Parathyroid adenoma (tissue), 2 donors: ENCODE results near the gene DEF6.

Experiments used
- H2AFZ ChIP-seq: fragments of 300-600 bp; sonication (generic); one replicate; pipeline ENCODE4 v1.7.0; 2017; ENCODE audit warnings: antibody characterized with exemption, mild to moderate bottlenecking
- H3K27ac ChIP-seq: fragments of 300-600 bp; sonication (generic); one replicate; pipeline ENCODE4 v1.7.0; 2017
- H3K27me3 ChIP-seq: fragments of 300-600 bp; sonication (generic); one replicate; pipeline ENCODE4 v1.7.0; 2017; ENCODE audit warnings: low read length; ENCODE audit not compliant: control insufficient read depth, insufficient read depth
- H3K36me3 ChIP-seq: fragments of 300-600 bp; sonication (generic); one replicate; pipeline ENCODE4 v1.7.0; 2017; ENCODE audit warnings: low read length; ENCODE audit not compliant: control insufficient read depth, insufficient read depth
- H3K4me1 ChIP-seq: fragments of 300-600 bp; sonication (generic); one replicate; pipeline ENCODE4 v1.7.0; 2017; ENCODE audit warnings: control low read depth
- H3K4me2 ChIP-seq: fragments of 300-600 bp; sonication (generic); one replicate; pipeline ENCODE4 v1.7.0; 2017; ENCODE audit warnings: low read length
- H3K4me3 ChIP-seq: fragments of 300-600 bp; sonication (generic); one replicate; pipeline ENCODE4 v1.7.0; 2017; ENCODE audit warnings: low read depth, low read length
- H3K79me2 ChIP-seq: fragments of 300-600 bp; sonication (generic); one replicate; pipeline ENCODE4 v1.7.0; 2017; ENCODE audit warnings: control low read depth
- H3K9ac ChIP-seq: fragments of 300-600 bp; sonication (generic); one replicate; pipeline ENCODE4 v1.7.0; 2017; ENCODE audit warnings: mild to moderate bottlenecking
- H3K9me3 ChIP-seq: fragments of 300-600 bp; sonication (generic); one replicate; pipeline ENCODE4 v1.7.0; 2017; ENCODE audit warnings: low read length; ENCODE audit not compliant: control insufficient read depth
- TF ChIP-seq, protein P1 (sequence below): fragments of 300-600 bp; sonication (generic); IDR thresholded peaks from one replicate; pipeline ENCODE4 v1.7.0; 2017; ENCODE audit warnings: antibody characterized with exemption, mild to moderate bottlenecking
- donor health status: primary hyperparathyroidism.

DEF6 gene

DNA sequence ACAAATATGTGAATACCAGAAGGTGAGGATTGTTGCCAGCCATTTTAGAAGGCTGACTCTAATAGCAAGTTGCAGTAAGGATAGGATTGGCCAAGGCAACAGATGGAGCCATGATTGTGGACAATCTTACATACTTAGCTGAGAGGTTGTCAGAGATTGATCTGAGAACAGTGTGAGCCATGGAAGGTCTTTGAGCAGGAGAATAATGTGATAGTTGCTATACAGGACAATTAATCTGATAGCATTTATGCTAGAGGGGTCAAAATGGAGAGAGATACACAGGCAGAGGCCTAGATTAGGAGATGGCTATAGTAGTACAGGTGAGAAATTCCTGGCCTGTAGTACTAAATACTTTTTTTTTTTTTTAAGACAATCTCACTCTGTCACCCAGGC lies 68.6 kb downstream of the DEF6 start:
- Histone ChIP-seq H3K79me2 (peaks cover 32% of the 10 kb centered on the region), H2AFZ (no peak overlapping the region), H3K9me3 (no peaks in the 10 kb centered on the region), H3K27me3 (no peaks in the 10 kb centered on the region), H3K4me3 (no peak overlapping the region), H3K36me3 (no peaks in the 10 kb centered on the region), H3K27ac (no peak overlapping the region), H3K4me1 (peaks cover 11% of the 10 kb centered on the region), H3K4me2 (no peak overlapping the region), H3K9ac (no peak overlapping the region)
- TF ChIP-seq, protein P1, sequence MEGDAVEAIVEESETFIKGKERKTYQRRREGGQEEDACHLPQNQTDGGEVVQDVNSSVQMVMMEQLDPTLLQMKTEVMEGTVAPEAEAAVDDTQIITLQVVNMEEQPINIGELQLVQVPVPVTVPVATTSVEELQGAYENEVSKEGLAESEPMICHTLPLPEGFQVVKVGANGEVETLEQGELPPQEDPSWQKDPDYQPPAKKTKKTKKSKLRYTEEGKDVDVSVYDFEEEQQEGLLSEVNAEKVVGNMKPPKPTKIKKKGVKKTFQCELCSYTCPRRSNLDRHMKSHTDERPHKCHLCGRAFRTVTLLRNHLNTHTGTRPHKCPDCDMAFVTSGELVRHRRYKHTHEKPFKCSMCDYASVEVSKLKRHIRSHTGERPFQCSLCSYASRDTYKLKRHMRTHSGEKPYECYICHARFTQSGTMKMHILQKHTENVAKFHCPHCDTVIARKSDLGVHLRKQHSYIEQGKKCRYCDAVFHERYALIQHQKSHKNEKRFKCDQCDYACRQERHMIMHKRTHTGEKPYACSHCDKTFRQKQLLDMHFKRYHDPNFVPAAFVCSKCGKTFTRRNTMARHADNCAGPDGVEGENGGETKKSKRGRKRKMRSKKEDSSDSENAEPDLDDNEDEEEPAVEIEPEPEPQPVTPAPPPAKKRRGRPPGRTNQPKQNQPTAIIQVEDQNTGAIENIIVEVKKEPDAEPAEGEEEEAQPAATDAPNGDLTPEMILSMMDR: no peak

DNA sequence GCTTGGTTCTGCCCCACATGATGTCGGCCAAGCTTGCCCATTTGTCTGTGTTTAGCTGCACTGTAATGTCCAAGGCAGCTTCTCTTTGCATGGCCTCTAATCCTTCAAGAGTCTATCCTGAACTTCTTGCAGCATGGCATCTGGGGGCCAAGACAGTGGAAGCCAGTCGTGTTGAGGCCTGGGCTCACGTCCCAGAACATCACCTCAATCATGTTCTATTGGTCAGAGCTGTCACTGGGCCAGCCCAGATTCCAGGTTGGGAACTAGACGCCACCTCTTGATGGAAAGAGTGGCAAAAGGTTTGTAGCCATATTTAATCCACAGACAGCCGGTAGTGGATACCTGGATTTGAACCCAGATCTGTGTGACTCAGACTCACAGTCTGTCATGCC lies 70.0 kb downstream of the DEF6 start:
- Histone ChIP-seq H3K4me3 (no peak overlapping the region), H3K4me2 (no peak overlapping the region), H3K79me2 (peaks cover 41% of the 10 kb centered on the region), H3K27ac (no peak overlapping the region), H2AFZ (no peak overlapping the region), H3K9ac (no peak overlapping the region), H3K27me3 (no peaks in the 10 kb centered on the region), H3K9me3 (no peaks in the 10 kb centered on the region), H3K36me3 (no peaks in the 10 kb centered on the region), H3K4me1 (peaks cover 11% of the 10 kb centered on the region)
- TF ChIP-seq, protein P1: no peak

DNA sequence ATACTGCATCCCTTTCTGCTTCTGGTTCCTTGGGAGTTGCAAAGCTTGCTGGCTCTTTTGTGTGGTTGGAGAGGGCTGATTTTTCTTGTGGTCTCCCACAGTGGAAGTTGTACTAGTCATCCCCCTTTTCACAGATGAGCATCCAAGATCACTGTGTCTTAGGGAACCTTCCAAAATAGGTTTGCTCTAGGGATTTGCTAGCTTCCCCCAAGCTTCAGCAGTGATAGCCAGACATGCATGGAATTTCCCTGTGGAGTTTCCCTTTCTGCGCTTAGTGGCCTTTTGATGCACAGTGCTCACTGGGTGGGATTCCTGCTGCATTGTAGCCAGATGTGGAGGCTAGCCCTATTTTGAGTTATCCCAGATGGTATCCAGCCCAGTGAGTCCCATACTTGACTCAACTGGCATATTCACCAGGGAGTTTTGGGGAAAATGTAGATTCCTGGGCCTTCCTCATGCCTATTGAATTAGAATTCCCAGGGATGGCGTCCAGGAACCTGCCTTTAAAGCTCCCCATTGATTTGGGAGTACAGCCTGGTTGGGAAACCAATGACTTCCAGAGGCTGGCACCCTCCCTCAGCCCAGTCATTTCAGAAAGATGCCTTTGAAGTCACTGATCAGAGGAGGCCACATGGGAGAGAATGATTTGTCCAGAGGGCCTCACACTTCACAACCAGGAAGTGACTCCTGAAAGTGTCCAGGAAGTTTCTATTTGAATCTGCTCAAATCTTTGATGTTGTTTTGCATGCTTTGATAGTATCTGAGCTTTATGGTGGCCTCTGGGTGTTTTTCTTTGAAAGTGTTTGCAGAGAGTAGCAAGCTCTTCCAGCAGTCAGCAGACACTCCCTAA lies 70.6 kb downstream of the DEF6 start:
- Histone ChIP-seq H3K27ac (no peak overlapping the region), H3K4me3 (no peak overlapping the region), H3K4me2 (no peak overlapping the region), H3K9ac (no peak overlapping the region), H3K36me3 (no peaks in the 10 kb centered on the region), H2AFZ (no peak overlapping the region), H3K4me1 (peaks cover 11% of the 10 kb centered on the region), H3K27me3 (no peaks in the 10 kb centered on the region), H3K9me3 (no peaks in the 10 kb centered on the region), H3K79me2 (peaks cover 46% of the 10 kb centered on the region)
- TF ChIP-seq, protein P1: no peak

DNA sequence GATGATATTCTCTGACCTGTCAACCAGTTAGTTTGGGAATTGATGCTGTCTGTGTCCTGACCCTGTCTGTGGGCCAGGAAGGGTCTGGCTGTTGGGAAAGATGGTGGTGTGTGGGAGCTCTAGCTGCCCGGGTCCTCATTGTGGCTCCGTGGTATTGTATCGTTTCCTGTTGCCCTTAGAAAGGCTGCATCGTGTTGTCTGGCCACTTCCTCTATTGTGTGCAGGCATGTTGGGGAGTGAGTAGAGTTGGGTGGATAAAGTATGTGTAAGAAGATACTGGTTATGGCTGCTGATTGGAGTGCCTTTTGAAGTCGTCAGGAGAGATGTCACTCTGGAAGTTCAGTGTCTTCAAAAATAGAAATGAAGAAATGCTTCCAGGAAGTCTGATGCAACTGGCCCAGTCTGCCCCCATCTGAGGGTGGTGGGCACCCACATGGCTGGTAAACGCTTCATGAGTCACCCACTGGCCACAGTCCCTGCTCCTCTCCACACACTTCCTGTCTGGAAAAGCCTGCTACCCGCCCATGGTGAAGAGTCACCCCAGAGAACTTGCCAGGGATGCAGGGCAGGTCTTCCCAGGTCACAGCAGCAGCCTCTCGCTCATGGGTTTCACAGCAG lies 72.6 kb downstream of the DEF6 start:
- Histone ChIP-seq H3K27ac (no peak overlapping the region), H3K4me3 (no peak overlapping the region), H3K79me2 (peaks cover 54% of the 10 kb centered on the region), H3K4me2 (no peak overlapping the region), H2AFZ (no peak overlapping the region), H3K36me3 (no peaks in the 10 kb centered on the region), H3K9ac (no peak overlapping the region), H3K4me1 (peaks cover 11% of the 10 kb centered on the region), H3K9me3 (no peaks in the 10 kb centered on the region), H3K27me3 (no peaks in the 10 kb centered on the region)
- TF ChIP-seq, protein P1: no peak
